ENCODE results near the gene HDAC10.

The HDAC10 gene

DNA sequence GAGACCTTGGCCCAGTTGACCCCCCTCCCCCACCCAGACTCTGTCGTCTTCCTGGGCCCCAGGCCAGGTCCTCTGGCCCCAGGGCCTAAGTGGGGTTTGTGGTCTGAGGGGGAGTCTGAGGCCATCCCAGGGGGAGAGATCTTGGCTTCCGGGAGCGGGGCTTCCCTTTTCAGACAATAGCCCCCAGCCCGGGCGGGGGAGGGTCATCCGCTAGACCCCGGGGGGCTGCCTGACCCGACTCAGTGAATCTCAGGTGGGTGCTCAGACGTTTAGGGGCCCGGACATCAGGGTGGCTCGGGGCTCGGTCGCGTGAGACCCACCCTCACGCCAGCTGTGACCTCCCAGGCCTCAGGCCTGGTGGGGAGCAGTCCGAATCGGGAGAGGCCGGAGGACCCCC, 18.5 kb upstream of the HDAC10 start:
- no peak for DNase-seq

DNA sequence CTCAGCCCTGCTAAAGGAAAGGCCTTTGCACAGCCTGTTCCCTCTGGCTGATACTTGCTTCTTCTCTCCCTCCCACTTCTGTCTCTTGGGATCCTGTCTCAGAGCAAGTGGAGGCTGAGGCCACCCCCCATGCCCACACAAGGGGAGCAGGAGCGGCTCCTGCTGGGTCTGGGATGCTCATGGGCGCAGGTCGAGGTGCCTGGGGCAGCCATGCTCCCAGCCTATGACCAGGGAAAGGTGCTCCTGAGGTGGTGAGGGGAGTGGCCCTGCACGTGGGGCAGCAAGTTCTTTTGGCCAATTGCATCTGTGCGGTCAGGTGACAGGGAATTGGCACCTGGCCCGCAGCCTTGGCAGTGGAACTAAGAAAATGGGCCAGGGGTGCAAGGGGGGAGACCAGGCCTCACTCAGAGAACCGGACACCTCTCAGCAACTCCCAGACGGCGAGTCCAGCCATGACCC, 17.6 kb upstream of the HDAC10 start:
- DNase-seq, result no peak

DNA sequence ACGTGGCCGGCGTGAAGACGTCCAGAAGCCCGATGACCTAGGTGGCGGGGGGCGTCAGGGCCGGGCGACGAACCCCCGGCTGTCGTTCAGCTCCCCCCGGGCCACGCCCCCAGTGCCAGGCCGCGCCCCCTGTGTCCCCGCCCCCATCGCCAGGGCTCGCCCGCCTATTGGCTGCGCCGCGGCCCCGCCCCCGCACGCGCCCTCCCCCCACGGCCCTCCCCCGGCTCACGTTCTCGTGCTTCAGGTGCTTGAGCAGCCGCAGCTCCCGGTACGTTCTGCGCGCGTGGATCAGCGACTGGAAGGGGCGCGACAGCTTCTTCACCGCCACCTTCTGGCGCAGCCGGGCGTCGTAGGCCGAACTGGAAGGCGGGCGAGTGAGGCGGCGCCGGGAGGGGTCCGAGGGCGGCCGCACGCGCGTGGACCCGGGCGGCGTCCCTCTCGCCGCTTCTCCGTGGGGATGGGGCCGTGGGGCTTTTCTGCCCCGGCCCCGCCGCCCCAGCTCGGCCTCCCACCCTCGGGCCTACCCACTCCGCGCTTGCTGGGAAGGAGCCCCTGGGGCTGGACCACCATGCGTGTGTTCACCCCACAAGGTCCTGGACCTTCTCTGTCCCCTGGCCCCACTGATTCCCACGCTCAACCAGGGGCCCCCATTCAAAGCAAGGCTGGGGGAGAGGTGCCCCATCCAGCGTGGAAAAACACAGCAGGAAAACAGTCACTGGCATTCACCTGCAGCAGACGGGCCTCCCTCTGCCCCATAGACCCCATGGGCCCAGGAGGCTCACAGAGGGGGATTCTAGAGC, 16.7 kb upstream of the HDAC10 start:
- no peak for DNase-seq

DNA sequence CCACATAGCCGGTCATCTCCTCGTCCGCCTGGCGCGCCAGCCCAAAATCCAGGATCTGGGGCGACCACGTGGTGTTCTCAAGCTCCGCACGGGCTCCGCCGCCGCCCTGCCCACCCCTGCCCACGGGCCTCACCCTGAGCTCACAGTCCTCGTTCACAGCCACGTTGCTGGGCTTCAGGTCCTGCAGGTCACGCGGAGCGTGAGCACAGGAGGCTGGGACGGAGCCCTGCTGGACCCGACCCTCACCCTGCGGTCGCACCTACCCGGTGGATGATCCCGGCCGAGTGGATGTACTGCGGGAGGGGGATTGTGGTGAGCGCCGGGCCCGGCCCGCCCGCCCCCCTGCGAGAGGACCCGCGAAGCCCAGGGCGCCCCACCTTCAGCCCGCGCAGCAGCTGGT, 15.9 kb upstream of the HDAC10 start:
- DNase-seq, result no peak

DNA sequence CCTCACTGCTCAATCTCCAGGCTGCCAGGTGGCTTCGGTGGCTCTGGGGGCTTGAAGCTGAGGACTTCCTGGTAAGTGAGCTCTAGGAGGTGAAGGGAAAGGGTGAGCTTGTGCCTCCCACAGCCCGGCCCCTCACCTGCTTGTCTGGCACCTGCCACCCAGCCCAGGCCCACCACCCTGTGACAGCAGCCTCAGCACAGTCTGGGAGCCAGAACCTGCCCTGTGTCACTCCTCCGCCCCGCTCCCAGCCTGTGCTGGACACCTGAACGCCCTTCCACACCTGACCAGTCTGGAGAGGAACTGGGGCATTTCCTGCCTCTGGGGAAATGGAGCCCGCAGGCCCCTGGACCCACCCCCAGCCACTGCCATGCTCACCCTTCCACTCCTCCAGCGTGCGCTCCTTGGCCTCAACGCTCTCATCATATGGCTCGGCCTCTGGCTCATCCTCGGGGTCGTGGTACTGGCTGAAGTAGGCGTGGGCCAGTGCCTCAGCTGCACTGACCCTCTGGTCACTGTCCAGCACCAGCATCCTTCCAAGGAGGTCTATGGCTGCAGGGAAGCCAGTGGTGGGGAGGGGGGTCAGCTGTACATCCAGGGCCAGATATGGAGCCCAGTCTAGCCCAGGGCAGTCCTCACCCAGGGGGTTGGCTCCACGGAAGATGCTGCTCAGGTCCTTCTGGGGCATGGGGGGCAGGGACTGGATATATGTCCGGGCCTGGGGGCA, 14.0 kb upstream of the HDAC10 start:
- DNase-seq, result no peak

DNA sequence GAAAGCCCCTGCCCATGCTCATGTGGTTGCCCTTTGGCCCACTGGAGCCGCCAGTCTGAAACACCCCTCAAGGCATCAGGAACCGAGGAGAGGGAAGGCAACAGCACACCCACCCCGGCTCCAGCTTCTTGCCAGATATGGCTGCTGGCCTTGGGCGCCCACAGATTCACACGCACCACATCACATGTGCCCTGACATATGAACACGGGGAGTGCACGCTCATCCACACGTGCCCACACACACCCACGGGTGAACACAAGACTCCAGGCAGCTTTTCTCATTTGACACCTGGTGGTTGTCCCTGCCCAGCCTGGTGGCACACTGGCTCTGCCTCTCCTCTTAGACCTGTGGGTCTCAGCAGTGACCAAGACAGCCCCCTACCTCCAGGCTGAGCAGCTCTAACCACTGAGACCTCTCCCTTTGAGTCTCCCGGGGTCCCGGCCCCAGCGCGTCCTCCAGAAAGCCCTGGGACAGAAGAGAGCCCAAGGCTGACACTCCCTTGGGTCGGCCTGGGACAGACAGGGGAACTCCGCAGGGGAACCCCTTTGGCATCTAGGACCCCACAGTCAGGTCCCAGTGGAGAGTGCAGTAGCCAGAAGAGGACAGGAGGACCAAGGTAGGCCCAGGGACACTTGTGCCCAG, 13.2 kb upstream of the HDAC10 start:
- DNase-seq, result no peak

DNA sequence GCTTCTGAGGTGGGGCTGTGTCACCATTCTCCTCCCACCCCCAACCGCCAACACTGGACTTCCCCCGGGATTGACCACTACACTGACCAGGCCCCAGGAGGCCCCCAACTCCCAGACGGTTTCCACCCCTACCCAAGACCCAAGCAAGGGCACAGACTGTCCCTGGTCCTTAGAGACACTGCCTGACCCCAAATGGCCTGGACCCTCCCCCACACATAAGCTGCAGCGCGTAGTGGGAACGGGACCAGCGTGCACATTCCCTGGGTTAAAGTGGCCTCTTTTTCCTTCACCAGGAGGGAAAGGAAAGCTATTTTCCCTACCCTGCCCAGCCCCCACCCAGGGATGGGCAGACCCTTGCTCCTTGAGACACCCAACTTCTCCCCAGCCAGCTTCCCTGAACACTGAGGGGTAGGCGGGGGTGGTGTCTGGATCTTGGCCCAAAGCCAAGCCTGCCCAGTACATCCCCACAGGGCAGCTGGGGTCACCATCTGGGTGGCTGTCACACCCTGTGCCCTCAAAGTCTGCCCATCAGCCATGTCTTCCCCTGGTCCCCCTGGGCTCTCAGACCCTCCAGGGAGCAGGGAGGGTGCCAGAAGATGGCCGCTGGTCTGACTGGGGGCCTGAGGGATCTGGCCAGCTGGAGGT, 12.0 kb upstream of the HDAC10 start:
- DNase-seq, result no peak

DNA sequence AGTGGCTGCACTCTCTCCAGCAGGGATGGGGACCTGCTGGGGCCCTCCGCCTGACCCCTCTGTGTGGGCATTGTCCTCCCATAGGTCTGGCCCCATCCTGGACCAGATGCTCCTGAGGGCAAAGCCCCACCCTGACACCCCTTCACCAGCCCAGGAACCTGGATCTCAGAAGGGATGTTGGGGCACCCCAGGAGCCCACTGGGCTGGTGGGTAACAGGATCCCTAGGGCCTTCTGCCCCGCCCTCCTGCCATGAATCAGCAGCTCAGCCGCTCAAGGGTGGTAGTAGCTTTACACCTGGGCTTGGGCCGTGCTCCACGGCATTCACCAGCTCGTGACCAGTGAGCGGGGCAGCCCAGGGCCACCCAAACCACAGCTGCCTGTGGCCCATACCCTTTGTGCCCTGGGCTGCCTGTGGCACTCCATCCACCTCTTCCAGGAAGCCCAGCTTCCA, 11.4 kb upstream of the HDAC10 start:
- DNase-seq, result no peak

DNA sequence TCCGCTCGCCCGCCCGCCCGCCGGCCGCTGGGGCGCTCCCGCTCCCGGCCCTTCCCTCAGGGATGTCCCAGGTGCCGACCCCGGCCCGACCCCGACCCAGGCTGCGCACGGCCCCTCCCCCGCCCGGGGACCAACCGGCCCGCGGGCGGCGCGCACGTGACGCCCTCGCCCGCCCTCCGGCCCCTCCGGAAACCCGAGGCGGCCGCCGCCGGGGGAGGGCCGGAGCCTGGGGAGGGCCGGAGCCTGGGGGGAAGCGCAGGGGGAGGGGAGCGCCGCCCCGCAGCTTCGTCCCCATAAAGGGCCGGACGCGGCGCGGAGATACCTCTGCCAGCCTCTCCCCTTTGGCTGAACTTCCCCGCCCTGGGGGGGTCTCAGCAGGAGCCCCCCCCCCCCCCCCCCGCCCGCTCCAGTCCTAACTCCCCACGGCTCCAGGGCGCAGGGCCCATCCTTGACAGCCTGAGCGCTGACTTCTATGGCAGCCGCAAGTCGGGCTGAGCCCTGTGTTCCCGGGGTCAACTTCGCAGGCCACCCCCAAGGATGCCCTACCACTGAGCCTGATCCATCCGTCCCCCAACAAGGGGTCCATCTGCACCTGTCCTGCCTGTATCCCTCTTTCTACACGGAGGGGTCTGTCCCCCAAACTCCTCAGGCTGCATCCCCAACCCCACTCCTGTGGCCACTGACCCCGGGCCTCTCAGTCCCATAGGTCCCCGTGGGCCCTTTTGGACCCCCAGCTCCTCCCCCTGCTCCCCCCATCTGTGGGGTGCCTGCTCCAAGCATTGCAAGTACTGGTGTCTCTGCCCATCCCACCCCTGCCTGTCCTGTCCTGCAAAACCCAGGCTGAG, 10.8 kb upstream of the HDAC10 start, which contains the start of gene MAPK12:
TSS of gene MAPK12 (minus strand) at position 69 of the 845 bp plus-strand sequence. CDS start 174 bp downstream, outside the sequence.
- DNase-seq, result no peak

DNA sequence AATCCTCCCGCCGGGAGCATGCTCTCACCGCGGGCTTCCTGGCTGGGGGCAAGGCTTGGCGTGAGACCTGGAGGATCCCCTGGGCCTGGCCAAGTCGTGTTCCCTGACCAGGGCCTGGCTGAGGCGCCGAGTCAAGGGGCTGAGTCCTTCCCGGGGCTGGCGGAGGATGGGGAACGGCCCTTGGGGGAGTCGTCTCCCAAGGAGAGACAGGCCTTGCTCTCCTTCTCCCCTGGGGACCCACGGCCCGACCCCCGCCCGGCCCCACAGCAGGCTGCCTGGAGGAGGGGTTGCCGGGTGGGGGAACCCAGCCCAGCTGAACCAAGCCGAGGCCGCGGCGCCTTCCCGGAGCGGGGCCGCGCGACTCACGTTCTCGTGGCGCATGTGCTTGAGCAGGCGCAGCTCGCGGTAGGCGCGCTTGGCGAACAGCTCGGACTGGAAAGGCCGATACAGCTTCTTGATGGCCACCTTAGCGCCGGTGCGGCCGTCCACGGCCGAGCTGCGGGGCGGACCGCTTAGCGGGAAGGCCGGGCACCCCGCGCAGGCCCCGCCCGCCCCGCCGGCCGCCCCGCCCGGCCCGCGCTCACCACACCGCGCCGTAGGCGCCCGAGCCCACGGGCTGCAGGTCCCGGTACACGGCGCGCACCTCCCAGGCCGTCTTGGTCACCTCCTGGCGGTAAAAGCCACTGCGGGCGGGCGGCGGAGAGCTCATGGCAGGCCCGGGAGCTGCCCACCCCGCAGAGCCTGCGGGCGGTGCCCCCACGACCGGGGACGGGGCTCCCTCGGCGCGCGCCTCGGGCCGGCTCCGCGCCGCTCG, 9.9 kb upstream of the HDAC10 start:
- DNase-seq, result no peak

DNA sequence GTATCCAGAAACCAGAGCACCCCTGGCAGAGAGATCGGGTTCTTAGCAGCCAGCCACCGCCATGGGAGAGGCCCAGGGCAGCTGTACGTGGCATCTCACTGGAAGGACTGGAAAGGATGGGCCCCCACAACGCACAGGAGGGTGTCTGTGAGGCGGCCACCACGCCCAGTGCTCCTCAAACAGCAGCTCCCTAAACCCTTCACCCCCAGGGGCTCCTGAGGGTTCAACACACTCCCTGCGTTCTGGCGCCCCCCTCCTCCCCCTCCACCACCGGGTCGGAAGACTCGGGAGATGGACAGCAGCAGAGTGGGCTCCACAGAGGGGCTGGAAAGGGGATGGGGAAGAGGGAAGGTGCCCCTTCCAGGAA, 9.4 kb upstream of the HDAC10 start:
- DNase-seq, result no peak

DNA sequence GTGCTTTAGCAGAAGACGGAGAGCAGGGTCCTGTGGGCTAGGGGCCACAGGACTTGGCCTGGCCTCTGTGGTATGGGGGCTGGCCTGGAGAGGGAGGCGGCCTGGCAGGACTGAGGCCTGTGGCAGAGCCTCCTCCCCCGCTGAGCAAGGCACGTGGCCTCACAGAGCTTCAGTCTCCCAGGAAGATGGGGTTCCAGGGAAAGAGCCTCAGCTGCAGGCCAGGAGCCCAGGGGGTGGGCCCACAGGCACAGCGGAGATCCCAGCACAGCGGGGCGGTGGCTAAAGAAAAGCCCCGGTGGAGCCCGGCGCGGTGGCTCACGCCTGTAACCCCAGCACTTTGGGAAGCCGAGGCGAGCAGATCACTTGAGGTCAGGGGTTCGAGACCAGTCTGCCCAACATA, 8.2 kb upstream of the HDAC10 start:
- no peak for DNase-seq

DNA sequence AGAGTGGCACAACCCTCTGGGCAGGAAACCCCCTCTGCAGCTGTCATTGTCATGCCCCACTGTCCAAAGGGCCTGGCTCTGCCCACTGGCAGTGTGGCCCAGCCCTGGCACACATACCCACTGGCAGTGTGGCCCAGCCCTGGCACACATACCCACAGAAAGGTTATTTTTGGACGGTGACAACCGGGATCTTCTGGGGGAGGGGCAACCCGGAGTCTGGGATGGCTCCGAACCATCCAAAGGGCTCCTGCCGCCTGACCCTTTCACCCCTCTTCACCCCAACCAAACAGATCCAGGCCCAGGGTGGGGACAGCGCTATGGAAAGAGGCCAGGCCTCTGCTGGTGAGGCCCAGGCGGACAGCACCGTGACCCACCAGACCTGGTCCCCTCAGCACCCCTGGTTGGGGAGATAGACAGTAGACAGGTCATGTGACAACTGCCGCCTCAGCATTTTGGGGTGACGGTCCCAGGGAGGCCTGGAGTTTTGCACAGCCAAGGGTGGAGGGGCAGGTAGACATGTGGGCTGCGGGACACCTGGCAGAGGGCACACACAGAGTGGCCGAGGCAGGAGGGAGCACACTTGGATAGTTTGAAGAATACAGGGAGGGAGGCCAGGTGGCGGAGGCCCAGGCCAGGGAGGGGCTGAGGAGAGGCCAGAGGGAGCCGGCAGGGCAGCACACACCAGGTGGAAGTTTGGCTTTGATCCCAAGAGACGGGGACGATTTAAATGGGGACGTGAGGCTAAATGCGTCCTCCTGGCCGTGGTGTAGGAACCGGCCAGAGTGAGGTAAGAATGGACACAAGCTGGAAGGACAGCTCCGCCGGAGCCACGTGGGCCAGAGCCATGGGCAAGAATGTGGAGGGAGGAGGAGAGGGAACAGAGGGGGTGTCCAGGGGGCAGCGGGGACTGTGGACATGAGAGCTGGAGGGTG, 7.6 kb upstream of the HDAC10 start:
- no peak for DNase-seq

DNA sequence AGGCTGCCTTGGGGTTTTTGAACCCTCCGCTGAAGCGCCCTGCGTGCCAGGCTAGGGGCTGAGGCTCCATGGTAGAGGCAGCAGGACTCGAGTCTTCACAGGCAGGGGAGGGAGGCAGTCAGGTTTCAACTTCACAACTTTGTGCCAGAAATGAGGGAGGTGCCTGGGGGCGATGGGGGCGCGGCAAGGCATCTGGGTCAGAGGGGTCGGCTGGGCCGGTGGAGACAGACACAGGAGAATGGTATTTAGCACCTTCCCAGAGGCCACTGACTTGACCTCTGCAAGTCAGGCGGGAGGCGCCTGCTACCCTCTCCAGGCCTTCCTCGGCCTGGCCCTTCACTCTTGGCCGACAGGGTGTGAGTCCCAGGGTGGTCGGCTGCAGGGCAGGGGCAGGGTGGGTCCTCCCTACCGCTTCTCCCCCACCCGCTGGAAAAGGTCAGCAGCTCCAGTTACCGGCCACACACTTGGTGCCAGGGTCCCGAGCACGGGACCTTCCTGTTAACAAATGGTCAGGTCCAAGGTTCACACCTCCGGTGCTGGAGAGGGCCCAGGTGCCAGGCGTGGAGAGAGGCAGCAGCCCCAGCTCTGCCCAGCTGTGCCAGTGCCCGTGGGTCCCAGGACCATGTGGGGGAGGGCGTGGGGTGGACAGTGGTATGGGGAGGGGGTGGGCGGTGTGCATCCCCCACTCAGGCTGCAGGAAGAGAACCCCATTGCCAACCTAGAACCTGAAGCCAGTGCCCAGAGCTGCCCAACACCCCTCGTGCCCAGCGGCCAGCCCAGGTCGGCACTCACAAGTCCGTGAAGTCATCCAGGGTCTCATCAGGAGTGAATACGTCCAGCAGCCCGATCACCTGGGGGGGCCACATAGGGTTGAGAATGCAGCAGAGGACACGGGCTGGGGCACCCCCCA, 6.6 kb upstream of the HDAC10 start:
- DNase-seq, result no peak

DNA sequence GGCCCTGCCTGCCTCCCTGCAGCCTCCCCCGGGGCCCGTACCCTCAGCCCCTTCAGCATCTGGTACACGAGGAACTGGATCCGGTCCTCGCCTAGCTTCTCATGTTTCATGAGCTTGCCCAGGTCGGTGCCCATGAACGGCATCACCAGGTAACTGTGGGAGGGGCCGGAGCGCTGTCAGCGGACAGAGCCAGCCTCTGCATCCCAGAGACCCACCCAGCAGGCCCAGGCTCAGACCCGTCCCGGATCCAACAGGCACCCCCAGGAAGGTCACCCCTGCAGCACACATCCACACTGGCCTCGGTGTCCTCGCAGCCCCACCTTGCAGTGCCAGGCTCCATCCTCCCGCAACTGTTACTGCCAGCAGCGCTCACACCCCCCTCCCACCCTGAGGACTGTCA, 6.0 kb upstream of the HDAC10 start:
- DNase-seq, result no peak

DNA sequence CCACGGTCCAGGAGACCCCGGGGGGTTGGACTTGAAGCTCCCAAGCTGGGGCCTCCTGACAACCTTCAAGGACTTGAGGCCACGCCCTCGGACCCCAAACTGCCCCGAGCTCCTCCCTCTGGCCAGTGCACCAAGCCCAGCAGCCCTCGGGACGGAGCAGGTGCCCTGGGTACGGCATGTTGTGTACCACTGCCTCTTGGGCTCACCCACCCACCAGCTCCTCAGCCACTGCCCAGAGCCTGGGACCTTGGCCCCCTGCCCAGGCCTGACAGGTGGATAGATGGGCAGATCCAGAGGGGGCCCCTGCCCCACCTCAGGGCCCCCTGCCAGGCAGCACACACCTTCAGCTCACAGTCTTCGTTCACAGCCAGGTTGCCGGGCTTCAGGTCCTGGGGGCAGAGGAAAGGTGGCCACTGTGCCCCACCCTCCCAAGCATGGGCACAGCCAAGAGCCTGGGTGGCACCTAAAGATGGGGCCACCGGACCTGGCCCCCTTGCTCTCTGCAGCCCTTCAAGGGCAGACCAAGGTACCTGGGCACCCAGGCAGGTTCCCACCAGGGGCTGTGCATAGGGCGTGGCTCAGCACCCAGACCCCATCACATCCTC, 5.3 kb upstream of the HDAC10 start:
- DNase-seq, result no peak

DNA sequence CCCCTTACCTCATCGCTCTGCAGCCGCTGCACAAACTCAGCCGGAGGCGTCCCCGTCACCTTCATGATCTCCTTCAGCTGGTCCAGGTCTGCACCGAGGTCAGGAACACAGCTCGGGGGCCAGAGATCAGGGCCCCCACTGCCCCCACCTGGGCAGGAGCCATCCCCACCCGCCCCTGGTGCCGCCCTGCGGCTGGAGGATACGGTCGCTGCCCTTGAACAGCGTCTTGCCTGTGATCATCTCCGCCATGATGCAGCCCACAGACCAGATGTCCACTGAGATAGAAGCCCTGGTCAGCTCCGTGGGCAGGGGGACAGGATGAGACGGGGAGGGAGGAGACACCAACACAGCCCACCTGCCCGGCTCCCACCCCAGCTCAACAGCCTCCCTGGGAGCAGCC, 4.5 kb upstream of the HDAC10 start:
- DNase-seq, result no peak

DNA sequence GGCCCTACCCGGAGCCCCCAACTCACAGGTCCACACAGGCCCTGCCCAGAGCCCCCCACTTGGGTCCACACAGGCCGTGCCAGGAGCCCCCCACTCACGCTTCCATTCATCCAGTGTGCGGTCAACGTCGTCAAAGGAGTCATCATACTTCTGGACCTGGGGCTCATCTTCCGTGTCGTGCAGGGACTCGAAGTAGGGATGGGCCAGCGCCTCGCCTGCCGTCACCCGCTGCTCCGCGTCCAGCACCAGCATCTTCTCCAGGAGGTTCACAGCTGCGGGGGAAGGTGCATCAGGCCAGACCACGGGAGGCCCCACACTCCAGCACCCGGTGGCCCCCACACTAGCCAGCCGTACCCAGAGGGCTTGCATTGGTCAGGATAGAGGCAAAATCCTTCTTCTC, 4.0 kb upstream of the HDAC10 start:
- no peak for DNase-seq

DNA sequence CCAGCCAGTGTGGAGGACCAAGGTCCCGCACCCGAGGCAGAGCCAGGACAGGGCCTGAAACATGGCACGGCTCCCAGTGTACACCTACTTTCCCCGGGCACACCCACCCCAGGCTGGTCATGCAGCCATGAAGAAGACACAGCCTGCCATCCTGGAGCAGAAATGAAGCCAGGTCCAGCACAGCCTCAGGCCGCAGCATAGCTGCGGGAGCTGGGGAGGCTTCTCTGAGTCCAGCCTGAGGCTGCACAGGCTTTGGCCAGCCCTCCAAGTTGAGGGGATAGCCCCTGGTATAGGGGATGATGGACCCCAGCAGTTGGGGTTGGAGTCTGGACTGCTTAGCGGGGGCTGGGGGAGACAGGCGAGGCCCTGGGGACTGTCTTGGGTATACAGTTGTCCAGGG, 2.9 kb upstream of the HDAC10 start:
- DNase-seq, result no peak
